ENCODE results near the gene FAM229A.
"Not testable (repeated sequence)": the region's sequence is repeated elsewhere in the genome, so short reads cannot be mapped to it uniquely, and the experiment has no call there.

FAM229A gene

GRCh38 chr1:32362474-32363313 is at the start of gene FAM229A, which contains the start of gene TSSK3:
Gene FAM229A (minus strand): TSS chr1:32362485. CDS start chr1:32362091, 394 bp downstream.
Gene TSSK3 (plus strand): TSS chr1:32362539. CDS start chr1:32362702, 163 bp downstream.
- H3K4me3 ChIP-seq (ENCODE audit: low read length) = peak within 1 kb of the TSS; percentile 4; the same call in 1 of the 2 replicates
- no peak for TF ChIP-seq ZNF274 (IDR thresholded peaks at IDR 0.05; ENCODE audit: low read depth, low read length)

- no peak overlapping the region for H3K4me3 ChIP-seq (ENCODE audit: low read length)
- TF ChIP-seq ZNF274 (IDR thresholded peaks at IDR 0.05; ENCODE audit: low read depth, low read length) = no peak
These were observed 49.0 kb upstream of the FAM229A start for GRCh38 chr1:32411261-32411660.

- H3K4me3 ChIP-seq (ENCODE audit: low read length) = no peak overlapping the region
- TF ChIP-seq ZNF274 (IDR thresholded peaks at IDR 0.05; ENCODE audit: low read depth, low read length) = no peak
These were observed 44.4 kb upstream of the FAM229A start for GRCh38 chr1:32406629-32407111.

- no peak for TF ChIP-seq ZNF274 (IDR thresholded peaks at IDR 0.05; ENCODE audit: low read depth, low read length)
- H3K4me3 ChIP-seq (ENCODE audit: low read length) = no peak overlapping the region
These were observed 43.6 kb upstream of the FAM229A start for GRCh38 chr1:32405672-32406467.

- H3K4me3 ChIP-seq (ENCODE audit: low read length) = no peak overlapping the region
- TF ChIP-seq ZNF274 (IDR thresholded peaks at IDR 0.05; ENCODE audit: low read depth, low read length) = no peak
These were observed 42.7 kb upstream of the FAM229A start for GRCh38 chr1:32404946-32405345.

- H3K4me3 ChIP-seq (ENCODE audit: low read length) = no peak overlapping the region
These were observed 38.8 kb upstream of the FAM229A start for GRCh38 chr1:32400876-32401631.

GRCh38 chr1:32399843-32400242 is 37.6 kb upstream of the FAM229A start:
- TF ChIP-seq ZNF274 (IDR thresholded peaks at IDR 0.05; ENCODE audit: low read depth, low read length) = no peak

More at GRCh38 chr1:32400876-32401631, 38.8 kb upstream of the FAM229A start:
- TF ChIP-seq ZNF274 (IDR thresholded peaks at IDR 0.05; ENCODE audit: low read depth, low read length) = no peak

GRCh38 chr1:32398401-32398800 is 36.1 kb upstream of the FAM229A start:
- no peak for TF ChIP-seq ZNF274 (IDR thresholded peaks at IDR 0.05; ENCODE audit: low read depth, low read length)

More at GRCh38 chr1:32399843-32400242, 37.6 kb upstream of the FAM229A start:
- no peak overlapping the region for H3K4me3 ChIP-seq (ENCODE audit: low read length)

GRCh38 chr1:32396524-32396923 is 34.2 kb upstream of the FAM229A start:
- H3K4me3 ChIP-seq (ENCODE audit: low read length) = not testable (repeated sequence)

More at GRCh38 chr1:32398401-32398800, 36.1 kb upstream of the FAM229A start:
- no peak overlapping the region for H3K4me3 ChIP-seq (ENCODE audit: low read length)

- no peak for TF ChIP-seq ZNF274 (IDR thresholded peaks at IDR 0.05; ENCODE audit: low read depth, low read length)
- peak overlapping the region; percentile 70 for H3K4me3 ChIP-seq (ENCODE audit: low read length)
These were observed 32.7 kb upstream of the FAM229A start for GRCh38 chr1:32394890-32395432.

GRCh38 chr1:32394141-32394889 is 32.0 kb upstream of the FAM229A start, which contains the start of gene BSDC1:
Gene BSDC1 (minus strand): TSS chr1:32394441. CDS start chr1:32394414, 27 bp downstream.
- no peak for TF ChIP-seq ZNF274 (IDR thresholded peaks at IDR 0.05; ENCODE audit: low read depth, low read length)
- H3K4me3 ChIP-seq (ENCODE audit: low read length) = peak within 1 kb of the TSS; percentile 72

- no peak for TF ChIP-seq ZNF274 (IDR thresholded peaks at IDR 0.05; ENCODE audit: low read depth, low read length)
These were observed 31.5 kb upstream of the FAM229A start for GRCh38 chr1:32393832-32394140.

GRCh38 chr1:32393136-32393535 is 30.9 kb upstream of the FAM229A start:
- no peak for TF ChIP-seq ZNF274 (IDR thresholded peaks at IDR 0.05; ENCODE audit: low read depth, low read length)
- peak overlapping the region; percentile 72 for H3K4me3 ChIP-seq (ENCODE audit: low read length)

More at GRCh38 chr1:32393832-32394140, 31.5 kb upstream of the FAM229A start:
- H3K4me3 ChIP-seq (ENCODE audit: low read length) = peak overlapping the region; percentile 72
